Upper lobe of left lung (tissue), 6 donors: ENCODE results near the gene SLC23A2. TPM values are rescaled to one million over a fixed set of nuclear protein-coding genes. Genes with fewer than 3 reads are reported as not detected.

Experiments
- ATAC-seq, 2 donors: fragments of 200-7000 bp; cut with Tn5 transposase; one replicate each; pipeline ENCODE4 v1.9.1; 2022; ENCODE audit warnings: mild to moderate bottlenecking in 2 of 2, moderate library complexity in 2 of 2; ENCODE audit not compliant: low FRiP score in 2 of 2
- DNase-seq, 2 donors: peaks; one replicate each; pipeline ENCODE4 v3.0.0-alpha.2; 2019 to 2020
- H3K27ac ChIP-seq, 4 donors: fragments of 200-600 bp; sonication (generic); one replicate each; pipeline ENCODE4 v1.5.1; 2016 to 2019
- H3K27me3 ChIP-seq, 4 donors: fragments of 200-600 bp; sonication (generic); one replicate each; pipeline ENCODE4 v1.5.1; 2017 to 2019
- H3K36me3 ChIP-seq, 4 donors: fragments of 200-600 bp; sonication (generic); one replicate each; pipeline ENCODE4 v1.5.1; 2016 to 2019
- H3K4me1 ChIP-seq, 4 donors: fragments of 200-600 bp; sonication (generic); one replicate each; pipeline ENCODE4 v1.5.1; 2018 to 2019
- H3K4me3 ChIP-seq, 4 donors: fragments of 200-600 bp; sonication (generic); one replicate each; pipeline ENCODE4 v1.5.1; 2017 to 2019; ENCODE audit warnings: mild to moderate bottlenecking in 2 of 4, moderate library complexity in 1 of 4
- H3K9me3 ChIP-seq, 4 donors: fragments of 200-600 bp; sonication (generic); one replicate each; pipeline ENCODE4 v1.5.1; 2018 to 2019
- CTCF ChIP-seq, 6 experiments: fragments of 450-650 bp in 4 of 6; fragments of 200-600 bp in 2 of 6; sonication (generic) in 2 of 6; IDR thresholded peaks; one replicate each; pipeline ENCODE4 v1.5.1; 2016 to 2019; ENCODE audit warnings: antibody characterized with exemption in 6 of 6
- EP300 ChIP-seq, 4 donors: sonication (generic); formaldehyde crosslinking; IDR thresholded peaks; one replicate each; pipeline ENCODE4 v1.5.1; 2017; ENCODE audit warnings: antibody characterized with exemption in 4 of 4, control low read depth in 2 of 4
- POLR2A ChIP-seq, 4 donors: fragments of 450-650 bp; IDR thresholded peaks; one replicate each; pipeline ENCODE4 v1.5.1; 2016 to 2017; ENCODE audit warnings: antibody characterized with exemption in 4 of 4, mild to moderate bottlenecking in 2 of 4
- POLR2AphosphoS5 ChIP-seq, 2 donors: sonication (generic); formaldehyde crosslinking; IDR thresholded peaks; one replicate each; pipeline ENCODE4 v1.5.1; 2017; ENCODE audit warnings: antibody characterized with exemption in 2 of 2
- WGBS, 2 donors: methylation state at CpG; one replicate each; pipeline ENCODE4 v1.1.5; 2017 to 2018; 5-methylcytosine and 5-hydroxymethylcytosine counted together
- total RNA-seq, 6 donors: library from RNA; depleted of rRNA in 4 of 6; stranded (reverse); fragments of >200 nt in 4 of 6; gene quantifications; one replicate each; pipeline versions ENCODE4 v1.1.0 to v1.2.1, GENCODE V29; 2016 to 2021
- donor health status: DM: no; HTN: no; CAD: no; lungs with moderate emphysema.
- donor health status: DM: no; HTN: yes; CAD: no; lungs with severe emphysema.

Gene SLC23A2
- total RNA-seq, 6 donors from 2014 or later = 13.1 to 26.2 (median 19.2) TPM

GRCh38 chr20:4920655-4921054 is 80.7 kb downstream of the SLC23A2 start:
- no peak overlapping the region for H3K4me3 ChIP-seq
- no peaks in the 10 kb centered on the region for H3K9me3 ChIP-seq
- H3K4me1 ChIP-seq = peaks cover 5 to 21% (median 14%) of the 10 kb centered on the region in 4 donors
- TF ChIP-seq CTCF (IDR thresholded peaks at IDR 0.05) = no peak
- no peak for TF ChIP-seq EP300 (IDR thresholded peaks at IDR 0.05)
- no peak for TF ChIP-seq POLR2AphosphoS5 (IDR thresholded peaks at IDR 0.05)
- TF ChIP-seq POLR2A (IDR thresholded peaks at IDR 0.05) = no peak
- H3K27ac ChIP-seq = no peak overlapping the region
- WGBS, 2 donors = 52 to 55% methylated on average over 3 of the region's 3 CpGs
- no peak for ATAC-seq
- no peaks in the 10 kb centered on the region for H3K36me3 ChIP-seq
- no peak for DNase-seq
- no peaks in the 10 kb centered on the region for H3K27me3 ChIP-seq

GRCh38 chr20:4920131-4920530 is 81.2 kb downstream of the SLC23A2 start:
- 88 to 93% methylated on average over 6 of the region's 6 CpGs for WGBS, 2 donors
- ATAC-seq (no peak), DNase-seq (no peak)
- H3K27ac ChIP-seq = no peak overlapping the region
- H3K4me1 ChIP-seq = peaks cover 5 to 21% (median 12%) of the 10 kb centered on the region in 4 donors
- H3K4me3 ChIP-seq = no peak overlapping the region
- H3K9me3 ChIP-seq = no peaks in the 10 kb centered on the region
- no peak for TF ChIP-seq CTCF (IDR thresholded peaks at IDR 0.05)
- TF ChIP-seq POLR2A (IDR thresholded peaks at IDR 0.05) = no peak
- no peak for TF ChIP-seq EP300 (IDR thresholded peaks at IDR 0.05)
- no peak for TF ChIP-seq POLR2AphosphoS5 (IDR thresholded peaks at IDR 0.05)
- no peaks in the 10 kb centered on the region for H3K27me3 ChIP-seq
- no peaks in the 10 kb centered on the region for H3K36me3 ChIP-seq

- H3K27ac ChIP-seq = no peak overlapping the region
- no peaks in the 10 kb centered on the region for H3K9me3 ChIP-seq
- DNase-seq = no peak
- H3K36me3 ChIP-seq = no peaks in the 10 kb centered on the region
- ATAC-seq = no peak
- no peak overlapping the region for H3K4me3 ChIP-seq
- 88 to 91% methylated on average over 9 of the region's 9 CpGs for WGBS, 2 donors
- TF ChIP-seq POLR2AphosphoS5 (IDR thresholded peaks at IDR 0.05) (no peak), POLR2A (IDR thresholded peaks at IDR 0.05) (no peak), EP300 (IDR thresholded peaks at IDR 0.05) (no peak), CTCF (IDR thresholded peaks at IDR 0.05) (no peak)
- no peaks in the 10 kb centered on the region for H3K27me3 ChIP-seq
- H3K4me1 ChIP-seq = peaks cover 5 to 21% (median 12%) of the 10 kb centered on the region in 4 donors
Measured at GRCh38 chr20:4919047-4919704, 82.1 kb downstream of the SLC23A2 start.

GRCh38 chr20:4918473-4918872 is 82.8 kb downstream of the SLC23A2 start:
- TF ChIP-seq CTCF (IDR thresholded peaks at IDR 0.05) = no peak
- TF ChIP-seq EP300 (IDR thresholded peaks at IDR 0.05) = no peak
- TF ChIP-seq POLR2A (IDR thresholded peaks at IDR 0.05) = no peak
- no peak for TF ChIP-seq POLR2AphosphoS5 (IDR thresholded peaks at IDR 0.05)
- WGBS, 2 donors = 95 to 96% methylated on average over 6 of the region's 6 CpGs
- no peaks in the 10 kb centered on the region for H3K9me3 ChIP-seq
- no peaks in the 10 kb centered on the region for H3K36me3 ChIP-seq
- H3K27ac ChIP-seq = no peak overlapping the region
- H3K27me3 ChIP-seq = no peaks in the 10 kb centered on the region
- ATAC-seq = no peak
- DNase-seq = no peak
- H3K4me3 ChIP-seq = no peak overlapping the region
- H3K4me1 ChIP-seq = peaks cover 5 to 21% (median 12%) of the 10 kb centered on the region in 4 donors
